ENCODE data around the gene PAM16. TPM values are rescaled to one million over a fixed set of nuclear protein-coding genes. Genes with fewer than 3 reads are reported as not detected.
A peak's percentile ranks its signal among the peaks of the same experiment; 100 is the strongest.

Gene PAM16
- total RNA-seq, 1 experiment from 2014 or later, result 80.4 TPM

DNA sequence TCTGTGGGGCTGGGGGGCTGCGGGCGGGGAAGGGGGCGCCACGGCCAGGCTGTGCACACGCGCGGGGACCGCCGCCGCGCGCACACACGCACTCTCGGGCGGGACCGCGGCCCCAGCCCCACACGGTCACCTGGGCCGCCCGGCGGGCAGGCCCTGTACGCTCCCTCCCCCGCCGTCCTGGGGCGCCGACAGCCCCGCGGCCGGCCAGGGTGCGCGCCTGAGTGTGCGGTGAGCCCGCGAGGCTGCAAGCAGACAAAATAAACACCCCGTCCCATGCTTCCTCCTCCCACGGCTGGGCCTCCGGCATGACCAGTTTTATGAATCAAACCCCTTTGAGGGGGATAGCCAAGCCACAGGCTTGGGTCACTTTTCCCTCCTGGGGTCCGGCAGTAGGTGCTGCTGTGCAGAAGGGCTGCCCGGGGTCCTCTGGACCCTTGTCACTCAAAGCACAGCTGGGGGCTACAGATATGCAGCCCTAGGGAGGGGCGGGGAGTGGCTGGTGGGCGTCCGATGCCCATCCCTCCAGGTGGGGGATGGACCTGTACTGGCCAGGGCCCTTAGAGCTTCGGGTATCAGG lies 21.0 kb upstream of the PAM16 start:
- H3K4me1 ChIP-seq (ENCODE audit: insufficient read depth, low read length), result peaks cover 9% of the 10 kb centered on the region; the same call in 1 of the 2 replicates
- H3K9me3 ChIP-seq (ENCODE audit: control insufficient read depth, low read depth, low read length), result no peaks in the 10 kb centered on the region
- no peak overlapping the region for H2BK5ac ChIP-seq (ENCODE audit: insufficient read length, low read length)
- no peak for DNase-seq
- no peak overlapping the region for H3K9ac ChIP-seq (ENCODE audit: extremely low read depth, insufficient read length, low read length)
- H3K14ac ChIP-seq (ENCODE audit: insufficient read depth, low read length), result no peak overlapping the region
- no peak overlapping the region for H2AK5ac ChIP-seq (ENCODE audit: insufficient read length, low read length)
- Mint-ChIP-seq H3K27me3 (ENCODE audit: low read depth) (no peaks in the 10 kb centered on the region), H3K4me1 (peaks cover 24 to 36% of the 10 kb centered on the region in 2 experiments), H3K9me3 (no peaks in the 10 kb centered on the region), H3K4me3 (peak overlapping the region; percentile 75 to 94), H3K36me3 (ENCODE audit: insufficient read depth in 1 of 3, low read depth in 3 of 3) (peaks cover 0 to 3% (median 2%) of the 10 kb centered on the region in 3 experiments; a peak in 1 of 7 replicates), H3K27ac (no peak overlapping the region)
- H4K8ac ChIP-seq (replicated peaks; ENCODE audit: insufficient read length, low read depth, low read length), result no peak overlapping the region
- H3K18ac ChIP-seq (ENCODE audit: insufficient read length, low read depth, low read length), result no peak overlapping the region
- H3K56ac ChIP-seq (ENCODE audit: insufficient read length, low read depth, low read length), result no peak overlapping the region
- H2BK15ac ChIP-seq (ENCODE audit: low read depth, low read length), result no peak overlapping the region
- H3K4ac ChIP-seq (ENCODE audit: low read depth, low read length), result no peak overlapping the region
- peaks cover 1% of the 10 kb centered on the region; the same call in 1 of the 2 replicates for H3K79me2 ChIP-seq (ENCODE audit: insufficient read depth, low read length)
- H2BK12ac ChIP-seq (ENCODE audit: insufficient read length, low read depth, low read length), result no peak overlapping the region
- TF ChIP-seq, protein P1, sequence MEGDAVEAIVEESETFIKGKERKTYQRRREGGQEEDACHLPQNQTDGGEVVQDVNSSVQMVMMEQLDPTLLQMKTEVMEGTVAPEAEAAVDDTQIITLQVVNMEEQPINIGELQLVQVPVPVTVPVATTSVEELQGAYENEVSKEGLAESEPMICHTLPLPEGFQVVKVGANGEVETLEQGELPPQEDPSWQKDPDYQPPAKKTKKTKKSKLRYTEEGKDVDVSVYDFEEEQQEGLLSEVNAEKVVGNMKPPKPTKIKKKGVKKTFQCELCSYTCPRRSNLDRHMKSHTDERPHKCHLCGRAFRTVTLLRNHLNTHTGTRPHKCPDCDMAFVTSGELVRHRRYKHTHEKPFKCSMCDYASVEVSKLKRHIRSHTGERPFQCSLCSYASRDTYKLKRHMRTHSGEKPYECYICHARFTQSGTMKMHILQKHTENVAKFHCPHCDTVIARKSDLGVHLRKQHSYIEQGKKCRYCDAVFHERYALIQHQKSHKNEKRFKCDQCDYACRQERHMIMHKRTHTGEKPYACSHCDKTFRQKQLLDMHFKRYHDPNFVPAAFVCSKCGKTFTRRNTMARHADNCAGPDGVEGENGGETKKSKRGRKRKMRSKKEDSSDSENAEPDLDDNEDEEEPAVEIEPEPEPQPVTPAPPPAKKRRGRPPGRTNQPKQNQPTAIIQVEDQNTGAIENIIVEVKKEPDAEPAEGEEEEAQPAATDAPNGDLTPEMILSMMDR (conservative IDR thresholded peaks at IDR 0.05), result no peak
- no peak overlapping the region for H3K27ac ChIP-seq (ENCODE audit: insufficient read length, low read depth, low read length)
- H3K4me2 ChIP-seq (ENCODE audit: insufficient read depth, insufficient read length, low read length), result peak overlapping the region; percentile 58
- no peaks in the 10 kb centered on the region for H4K20me1 ChIP-seq (ENCODE audit: control insufficient read depth, insufficient read depth, insufficient read length)
- H3T11ph ChIP-seq (ENCODE audit: low read length), result no peak overlapping the region
- H4K5ac ChIP-seq (ENCODE audit: insufficient read length, low read depth, low read length), result no peak overlapping the region
- no peak overlapping the region for H4K91ac ChIP-seq (ENCODE audit: insufficient read length, low read depth, low read length)
- H2BK120ac ChIP-seq (ENCODE audit: low read depth, low read length, poor library complexity, severe bottlenecking), result no peak overlapping the region
- H3K79me1 ChIP-seq (ENCODE audit: insufficient read depth, low read depth, low read length, poor library complexity, severe bottlenecking), result no peaks in the 10 kb centered on the region
- H3K27me3 ChIP-seq (ENCODE audit: insufficient read depth, low read length), result no peaks in the 10 kb centered on the region
- no peak overlapping the region for H3K23ac ChIP-seq (ENCODE audit: insufficient read length, low read depth, low read length)
- no peak overlapping the region for H2BK20ac ChIP-seq (ENCODE audit: low read depth, low read length, poor library complexity, severe bottlenecking)
- H3K23me2 ChIP-seq (ENCODE audit: insufficient read length, low read depth, low read length, poor library complexity, severe bottlenecking), result no peaks in the 10 kb centered on the region
- H2AFZ ChIP-seq (ENCODE audit: low read length), result no peak overlapping the region
- no CpG with 5 or more reads among the region's 43 CpGs for WGBS (ENCODE audit: extremely low coverage, insufficient read length, low lambda C conversion rate)
